ENCODE measurements around the gene GSTO2.

Gene GSTO2

DNA sequence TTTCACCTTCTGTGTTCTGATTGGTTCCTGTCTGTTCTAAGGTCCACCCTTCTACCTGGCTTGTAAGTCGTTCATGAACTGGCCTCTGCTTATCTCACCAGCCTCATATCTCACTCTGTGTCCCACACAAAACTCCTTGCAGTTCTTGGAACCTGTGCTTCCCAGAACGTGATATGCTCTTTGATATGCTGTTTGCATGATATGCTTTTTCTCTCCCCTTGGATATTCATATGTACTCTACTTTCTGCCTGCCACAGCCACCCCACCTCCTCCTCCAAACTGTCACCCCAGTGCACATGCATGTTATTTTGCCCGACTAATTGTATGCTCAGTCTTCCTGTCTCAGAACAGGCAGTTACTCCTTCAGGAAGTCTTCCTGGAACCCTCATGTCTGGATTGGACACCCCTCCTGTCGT, 71.1 kb downstream of the GSTO2 start:
- no peak overlapping the region for H3K9ac ChIP-seq (ENCODE audit: low read length)
- no peak overlapping the region for H3K27ac ChIP-seq (ENCODE audit: low read depth, low read length, poor library complexity, severe bottlenecking)
- no peaks in the 10 kb centered on the region for H3K36me3 ChIP-seq (ENCODE audit: insufficient read depth, low read length)
- H4K20me1 ChIP-seq (ENCODE audit: insufficient read depth, low read length) = no peaks in the 10 kb centered on the region
- H3K4me2 ChIP-seq (ENCODE audit: low read length) = no peak overlapping the region
- no peak for TF ChIP-seq EZH2 (IDR thresholded peaks at IDR 0.05; ENCODE audit: borderline replicate concordance, low read length)
- TF ChIP-seq CTCF (IDR thresholded peaks at IDR 0.05; ENCODE audit: low read length) = no peak
- H3F3A ChIP-seq (ENCODE audit: insufficient read depth, low read length) = no peaks in the 10 kb centered on the region
- no peaks in the 10 kb centered on the region; the same call in none of the 2 replicates for H3K27me3 ChIP-seq (ENCODE audit: insufficient read depth, low read length)
- H3K79me2 ChIP-seq (ENCODE audit: insufficient read depth, low read length) = no peaks in the 10 kb centered on the region
- H3K4me1 ChIP-seq (ENCODE audit: insufficient read depth, low read length, severe bottlenecking) = peaks cover 17% of the 10 kb centered on the region
- H3K4me3 ChIP-seq (ENCODE audit: low read depth, low read length, poor library complexity, severe bottlenecking) = no peak overlapping the region
- H3K9me3 ChIP-seq (ENCODE audit: low read length) = no peaks in the 10 kb centered on the region
- H3K9me2 ChIP-seq (ENCODE audit: low read depth, low read length) = no peaks in the 10 kb centered on the region
- H2AFZ ChIP-seq (ENCODE audit: low read length) = no peak overlapping the region

- no peak overlapping the region for H3K9ac ChIP-seq (ENCODE audit: low read length)
- no peak for TF ChIP-seq CTCF (IDR thresholded peaks at IDR 0.05; ENCODE audit: low read length)
- TF ChIP-seq EZH2 (IDR thresholded peaks at IDR 0.05; ENCODE audit: borderline replicate concordance, low read length) = no peak
- H3K9me2 ChIP-seq (ENCODE audit: low read depth, low read length) = no peaks in the 10 kb centered on the region
- no peak overlapping the region for H3K27ac ChIP-seq (ENCODE audit: low read depth, low read length, poor library complexity, severe bottlenecking)
- no peaks in the 10 kb centered on the region for H4K20me1 ChIP-seq (ENCODE audit: insufficient read depth, low read length)
- no peaks in the 10 kb centered on the region for H3F3A ChIP-seq (ENCODE audit: insufficient read depth, low read length)
- no peak overlapping the region for H3K4me2 ChIP-seq (ENCODE audit: low read length)
- peaks cover 17% of the 10 kb centered on the region for H3K4me1 ChIP-seq (ENCODE audit: insufficient read depth, low read length, severe bottlenecking)
- no peak overlapping the region for H2AFZ ChIP-seq (ENCODE audit: low read length)
- H3K36me3 ChIP-seq (ENCODE audit: insufficient read depth, low read length) = no peaks in the 10 kb centered on the region
- no peaks in the 10 kb centered on the region for H3K9me3 ChIP-seq (ENCODE audit: low read length)
- no peaks in the 10 kb centered on the region; the same call in none of the 2 replicates for H3K27me3 ChIP-seq (ENCODE audit: insufficient read depth, low read length)
- no peak overlapping the region for H3K4me3 ChIP-seq (ENCODE audit: low read depth, low read length, poor library complexity, severe bottlenecking)
- H3K79me2 ChIP-seq (ENCODE audit: insufficient read depth, low read length) = no peaks in the 10 kb centered on the region
Observed at GRCh38 chr10:104340641-104341040, 71.7 kb downstream of the GSTO2 start.

GRCh38 chr10:104342941-104343411, 74.0 kb downstream of the GSTO2 start:
- Histone ChIP-seq H3K27ac (ENCODE audit: low read depth, low read length, poor library complexity, severe bottlenecking) (no peak overlapping the region), H2AFZ (ENCODE audit: low read length) (no peak overlapping the region)
- TF ChIP-seq CTCF (IDR thresholded peaks at IDR 0.05; ENCODE audit: low read length) (no peak), EZH2 (IDR thresholded peaks at IDR 0.05; ENCODE audit: borderline replicate concordance, low read length) (no peak)

More at GRCh38 chr10:104342941-104343411, 74.0 kb downstream of the GSTO2 start:
- Histone ChIP-seq H3K9ac (ENCODE audit: low read length) (no peak overlapping the region), H3K9me2 (ENCODE audit: low read depth, low read length) (no peaks in the 10 kb centered on the region), H4K20me1 (ENCODE audit: insufficient read depth, low read length) (no peaks in the 10 kb centered on the region), H3K4me1 (ENCODE audit: insufficient read depth, low read length, severe bottlenecking) (peaks cover 6% of the 10 kb centered on the region), H3K9me3 (ENCODE audit: low read length) (no peaks in the 10 kb centered on the region), H3K4me2 (ENCODE audit: low read length) (no peak overlapping the region), H3K79me2 (ENCODE audit: insufficient read depth, low read length) (no peaks in the 10 kb centered on the region), H3K27me3 (ENCODE audit: insufficient read depth, low read length) (no peaks in the 10 kb centered on the region; the same call in none of the 2 replicates), H3F3A (ENCODE audit: insufficient read depth, low read length) (no peaks in the 10 kb centered on the region), H3K36me3 (ENCODE audit: insufficient read depth, low read length) (no peaks in the 10 kb centered on the region), H3K4me3 (ENCODE audit: low read depth, low read length, poor library complexity, severe bottlenecking) (no peak overlapping the region)
